Tongue (tissue), 2 donors: ENCODE data around the gene NDUFV2. TPM values are rescaled to one million over a fixed set of nuclear protein-coding genes. Genes with fewer than 3 reads are reported as not detected.
"Not testable (repeated sequence)": the region's sequence is repeated elsewhere in the genome, so short reads cannot be mapped to it uniquely, and the experiment has no call there.

Experiments
- DNase-seq: peaks from one replicate; pipeline ENCODE4 v3.0.0-alpha.2; 2015
- total RNA-seq: library from RNA; depleted of rRNA; stranded (reverse); fragments of >200 nt; gene quantifications from one replicate; pipeline ENCODE4 v1.2.3, GENCODE V29; 2014

NDUFV2 gene
- total RNA-seq, 1 donor from 2014 or later: 169 TPM

- DNase-seq: no peak
Measured at GRCh38 chr18:9153256-9153655, 50.8 kb downstream of the NDUFV2 start.

DNA sequence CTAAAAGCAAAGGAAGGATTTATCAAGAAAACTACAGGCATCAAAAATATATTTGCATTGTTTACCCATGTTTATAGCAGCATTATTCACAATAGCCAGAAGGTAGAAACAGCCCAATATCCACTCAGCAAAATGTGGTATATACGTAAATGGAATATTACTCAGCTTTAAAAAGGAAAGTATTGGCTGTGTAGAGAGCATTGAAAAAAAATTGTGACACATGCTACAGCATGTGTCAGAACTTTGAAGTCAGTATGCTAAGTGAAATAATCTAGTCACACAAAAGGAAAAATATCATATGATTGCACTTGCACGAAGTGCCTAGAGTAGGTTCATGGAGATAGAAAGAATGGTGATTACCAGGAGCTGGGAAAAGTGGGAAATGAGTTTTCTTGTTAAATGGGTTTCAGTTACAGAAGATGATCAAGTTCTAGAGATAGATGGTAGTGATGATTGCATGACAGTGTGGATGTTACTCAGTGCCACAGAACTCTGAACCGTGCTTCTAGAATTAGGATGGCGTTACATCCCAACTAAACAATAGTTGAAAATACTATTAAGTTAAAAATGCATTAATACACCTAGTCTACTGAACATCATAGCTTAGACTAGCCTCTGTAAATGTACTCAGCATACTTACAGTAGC, 54.2 kb downstream of the NDUFV2 start:
- no peak for DNase-seq

- DNase-seq: no peak
Measured at GRCh38 chr18:9157806-9158205, 55.3 kb downstream of the NDUFV2 start.

DNA sequence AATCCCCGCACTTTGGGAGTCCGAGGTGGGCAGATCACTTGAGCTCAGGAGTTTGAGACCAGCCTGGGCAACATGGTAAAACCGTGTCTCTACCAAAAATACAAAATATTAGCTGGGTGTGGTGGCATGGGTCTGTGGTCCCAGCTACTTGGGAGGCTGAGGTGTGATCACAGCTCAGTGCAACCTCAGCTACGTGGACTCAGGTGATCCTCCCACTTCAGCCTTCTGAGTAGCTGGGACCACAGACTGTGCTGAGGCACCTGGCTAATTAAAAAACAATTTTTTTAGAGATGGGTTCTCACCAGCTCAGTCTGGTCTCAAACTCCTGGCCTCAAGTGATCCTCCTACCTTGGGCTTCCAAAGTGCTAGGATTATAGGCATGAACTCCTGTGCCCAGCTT, 57.5 kb downstream of the NDUFV2 start:
- DNase-seq: no peak

DNA sequence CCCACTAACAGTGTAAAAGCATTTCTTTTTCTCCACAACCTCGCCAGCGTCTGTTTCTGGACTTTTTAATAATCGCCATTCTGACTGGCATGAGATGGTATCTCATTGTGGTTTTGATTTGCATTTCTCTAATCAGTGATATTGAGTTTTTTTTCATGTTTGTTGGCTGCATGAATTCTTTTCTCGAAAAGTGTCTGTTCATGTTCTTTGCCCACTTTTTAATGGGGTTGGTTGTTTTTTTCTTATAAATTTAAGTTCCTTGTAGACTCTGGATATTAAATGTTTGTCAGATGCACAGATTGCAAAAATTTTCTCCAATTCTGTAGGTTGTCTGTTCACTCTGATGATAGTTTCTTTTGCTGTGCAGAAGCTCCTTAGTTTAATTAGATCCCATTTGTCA, 60.2 kb downstream of the NDUFV2 start:
- DNase-seq: not testable (repeated sequence)

GRCh38 chr18:9164149-9164548, 61.6 kb downstream of the NDUFV2 start:
- not testable (repeated sequence) for DNase-seq

DNA sequence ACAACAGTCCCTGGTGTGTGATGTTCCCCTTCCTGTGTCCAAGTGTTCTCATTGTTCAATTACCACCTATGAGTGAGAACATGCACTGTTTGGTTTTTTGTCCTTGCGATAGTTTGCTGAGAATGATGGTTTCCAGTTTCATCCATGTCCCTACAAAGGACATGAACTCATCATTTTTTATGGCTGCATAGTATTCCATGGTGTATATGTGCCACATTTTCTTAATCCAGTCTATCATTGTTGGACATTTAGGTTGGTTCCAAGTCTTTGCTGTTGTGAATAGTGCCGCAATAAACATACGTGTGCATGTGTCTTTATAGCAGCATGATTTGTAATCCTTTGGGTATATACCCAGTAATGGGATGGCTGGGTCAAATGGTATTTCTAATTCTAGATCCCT, 63.4 kb downstream of the NDUFV2 start:
- not testable (repeated sequence) for DNase-seq

GRCh38 chr18:9169515-9169914, 67.0 kb downstream of the NDUFV2 start:
- DNase-seq: not testable (repeated sequence)

- DNase-seq: not testable (repeated sequence)
Measured at GRCh38 chr18:9171919-9172318, 69.4 kb downstream of the NDUFV2 start.

DNA sequence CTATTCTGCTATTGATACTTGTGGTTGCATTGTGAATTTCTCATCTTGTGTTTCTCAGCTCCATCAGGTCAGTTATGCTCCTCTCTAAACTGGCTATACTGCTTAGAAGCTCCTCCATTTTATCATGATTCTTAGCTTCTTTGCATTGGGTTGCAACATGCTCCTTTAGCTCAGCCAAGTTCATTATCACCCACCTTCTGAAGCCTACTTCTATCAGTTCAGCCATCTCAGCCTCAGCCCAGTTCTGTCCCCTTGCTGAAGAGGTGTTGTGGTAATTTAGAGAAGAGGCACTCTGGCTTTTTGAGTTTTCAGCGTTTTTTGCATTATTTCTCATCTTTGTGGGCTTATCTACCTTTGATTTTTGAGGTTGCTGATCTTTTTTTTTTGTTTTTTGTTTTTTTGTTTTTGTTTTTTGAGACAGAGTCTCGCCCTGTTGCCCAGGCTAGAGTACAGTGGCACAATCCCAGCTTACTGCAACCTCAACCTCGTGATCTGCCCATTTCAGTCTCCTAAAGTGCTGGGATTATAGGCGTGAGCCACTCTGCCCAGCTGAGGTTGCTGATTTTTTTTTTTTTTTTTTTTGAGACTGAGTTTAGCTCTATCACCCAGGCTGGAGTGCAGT, 70.1 kb downstream of the NDUFV2 start:
- no peak for DNase-seq

DNA sequence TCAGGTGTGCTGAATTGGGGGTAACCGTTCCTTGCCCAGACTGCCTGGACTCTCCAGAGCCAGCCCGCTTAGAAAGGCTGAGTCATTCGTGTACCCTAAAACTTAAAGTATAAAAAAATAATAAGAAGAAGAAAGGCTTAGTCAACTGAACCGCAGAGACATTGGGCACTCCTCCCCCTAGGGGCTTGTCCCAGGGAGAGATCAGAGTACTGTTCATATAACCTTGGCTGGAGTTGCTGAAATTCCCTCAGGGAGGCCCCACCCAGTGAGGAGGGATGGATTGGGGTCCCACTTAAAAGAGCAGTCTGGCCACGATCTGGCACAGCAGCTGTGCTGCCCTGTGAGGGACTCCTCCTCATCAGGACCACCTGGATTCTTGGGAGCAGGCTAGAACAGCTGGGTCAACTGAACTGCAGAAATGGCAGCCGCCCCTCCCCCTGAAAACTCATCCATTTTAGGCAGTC, 71.3 kb downstream of the NDUFV2 start:
- DNase-seq: peak; percentile 21

GRCh38 chr18:9174302-9174701, 71.8 kb downstream of the NDUFV2 start:
- no peak for DNase-seq

DNA sequence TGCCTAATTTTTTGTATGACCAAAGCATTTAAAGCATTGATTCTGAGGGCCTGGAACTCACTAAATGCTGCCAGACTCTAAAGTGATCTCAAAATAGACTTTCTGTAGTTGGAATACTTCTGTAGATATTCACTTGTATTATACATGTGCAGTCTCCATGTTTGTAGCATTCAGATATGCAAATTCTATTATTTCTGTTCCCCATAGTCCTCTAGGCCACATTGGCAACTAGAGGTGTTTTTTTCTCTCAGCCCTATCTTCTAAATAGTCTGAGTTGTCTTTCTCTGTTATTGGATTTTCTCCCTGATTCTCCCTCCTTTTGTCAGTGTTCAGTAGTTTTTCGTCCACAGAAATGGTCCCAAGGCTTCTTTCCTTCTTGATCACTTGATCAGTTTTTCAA, 72.6 kb downstream of the NDUFV2 start:
- DNase-seq: no peak

DNA sequence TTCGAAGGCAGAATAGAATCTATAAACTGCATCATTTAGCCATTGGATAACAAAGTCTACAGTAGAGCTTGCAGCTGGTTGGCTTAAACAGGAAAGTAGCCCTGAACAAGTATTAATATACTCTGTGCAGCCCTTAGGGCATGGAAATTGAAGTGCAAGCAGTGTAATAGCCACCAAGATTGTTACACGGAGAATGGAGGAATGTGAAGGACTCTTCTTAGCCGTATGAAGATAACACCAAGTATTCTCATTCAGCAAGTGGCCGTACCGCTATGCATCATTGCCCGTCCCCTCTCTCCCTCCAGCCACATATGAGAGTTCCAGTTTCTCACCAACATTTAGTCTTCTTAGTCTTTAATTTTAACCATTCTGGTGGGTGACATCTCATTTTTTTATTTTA, 74.5 kb downstream of the NDUFV2 start:
- DNase-seq: peak; percentile 6

- DNase-seq: no peak
Measured at GRCh38 chr18:9177466-9177865, 75.0 kb downstream of the NDUFV2 start.

GRCh38 chr18:9178557-9178956, 76.1 kb downstream of the NDUFV2 start:
- no peak for DNase-seq

- DNase-seq: no peak
Measured at GRCh38 chr18:9181275-9181674, 78.8 kb downstream of the NDUFV2 start.

- no peak for DNase-seq
Measured at GRCh38 chr18:9182852-9183399, 80.4 kb downstream of the NDUFV2 start.

Other genes starting within 250 kb of the NDUFV2 start
- gene ANKRD12, start 34.1 kb downstream of the NDUFV2 start, total RNA-seq: 48.6 TPM
- 74.1 TPM for gene TWSG1, start 232.1 kb downstream of the NDUFV2 start, total RNA-seq